ENCODE data around the gene PPP2R1B. TPM values are rescaled to one million over a fixed set of nuclear protein-coding genes. Genes with fewer than 3 reads are reported as not detected.
"Not testable (repeated sequence)": the region's sequence is repeated elsewhere in the genome, so short reads cannot be mapped to it uniquely, and the experiment has no call there.

PPP2R1B gene
- total and polyA plus RNA-seq, 4 donors: 33.2 to 316 (median 52.5) TPM

GRCh38 chr11:111718436-111718835, 47.8 kb downstream of the PPP2R1B start (continued):
- no peak for TF ChIP-seq ZBTB33 (IDR thresholded peaks at IDR 0.05)
- no peak for TF ChIP-seq EGR1 (IDR thresholded peaks at IDR 0.05; ENCODE audit: low read depth in 2 of 2)
- no peak for TF ChIP-seq REST (IDR thresholded peaks at IDR 0.05)
- no peak for TF ChIP-seq GABPA (IDR thresholded peaks at IDR 0.05 in 1 of 2, conservative IDR thresholded peaks at IDR 0.05 in 1 of 2)
- no peak for TF ChIP-seq NR2F2 (IDR thresholded peaks at IDR 0.05)
- no peak for TF ChIP-seq FOXA2 (IDR thresholded peaks at IDR 0.05)

- Histone ChIP-seq H3K36me3 (ENCODE audit: control insufficient read depth in 4 of 4, insufficient read depth in 3 of 4, low read depth in 1 of 4, low read length in 3 of 4) (peaks cover 10 to 52% (median 48%) of the 10 kb centered on the region in 4 donors), H3K4me1 (ENCODE audit: control insufficient read depth in 4 of 4, insufficient read depth in 4 of 4, low read length in 3 of 4) (peaks cover 1 to 36% (median 28%) of the 10 kb centered on the region in 4 donors)
- not testable (repeated sequence) for H3K9ac ChIP-seq (ENCODE audit: low read depth in 1 of 2, low read length in 2 of 2); H3K4me3 ChIP-seq (ENCODE audit: low read depth in 1 of 3, low read length in 3 of 3); DNase-seq (ENCODE audit: low spot score); H3K9me3 ChIP-seq (ENCODE audit: control insufficient read depth in 4 of 4, low read length in 3 of 4); H3K27me3 ChIP-seq (ENCODE audit: control insufficient read depth in 4 of 4, insufficient read depth in 4 of 4, low read length in 3 of 4); H3K27ac ChIP-seq (ENCODE audit: low read depth in 1 of 2, low read length in 2 of 2)
- WGBS: 97% methylated on average over 3 of the region's 3 CpGs
Measured at GRCh38 chr11:111717660-111718059, 48.5 kb downstream of the PPP2R1B start.

GRCh38 chr11:111715142-111715816, 50.9 kb downstream of the PPP2R1B start:
- no peaks in the 10 kb centered on the region for H3K27me3 ChIP-seq (ENCODE audit: control insufficient read depth in 4 of 4, insufficient read depth in 4 of 4, low read length in 3 of 4)
- H3K9me3 ChIP-seq (ENCODE audit: control insufficient read depth in 4 of 4, low read length in 3 of 4): no peaks in the 10 kb centered on the region
- H3K4me3 ChIP-seq (ENCODE audit: low read depth in 1 of 3, low read length in 3 of 3): no peak overlapping the region
- DNase-seq (ENCODE audit: low spot score): no peak
- H3K36me3 ChIP-seq (ENCODE audit: control insufficient read depth in 4 of 4, insufficient read depth in 3 of 4, low read depth in 1 of 4, low read length in 3 of 4): peaks cover 11 to 49% (median 45%) of the 10 kb centered on the region in 4 donors
- no peak overlapping the region for H3K27ac ChIP-seq (ENCODE audit: low read depth in 1 of 2, low read length in 2 of 2)
- peaks cover 1 to 12% (median 8%) of the 10 kb centered on the region in 4 donors for H3K4me1 ChIP-seq (ENCODE audit: control insufficient read depth in 4 of 4, insufficient read depth in 4 of 4, low read length in 3 of 4)
- 79% methylated on average over 5 of the region's 5 CpGs for WGBS
- H3K9ac ChIP-seq (ENCODE audit: low read depth in 1 of 2, low read length in 2 of 2): no peak overlapping the region
- no peak for TF ChIP-seq HNF4A (conservative IDR thresholded peaks at IDR 0.05)
- TF ChIP-seq CTCF (IDR thresholded peaks at IDR 0.05; ENCODE audit: low read depth, low read length, missing input control): no peak
- TF ChIP-seq NR2F2 (IDR thresholded peaks at IDR 0.05): no peak
- TF ChIP-seq SP1 (IDR thresholded peaks at IDR 0.05): no peak
- TF ChIP-seq REST (IDR thresholded peaks at IDR 0.05): no peak
- no peak for TF ChIP-seq EGR1 (IDR thresholded peaks at IDR 0.05; ENCODE audit: low read depth in 2 of 2)
- TF ChIP-seq JUND (IDR thresholded peaks at IDR 0.05): no peak
- no peak for TF ChIP-seq HNF4G (IDR thresholded peaks at IDR 0.05)
- no peak for TF ChIP-seq GABPA (IDR thresholded peaks at IDR 0.05 in 1 of 2, conservative IDR thresholded peaks at IDR 0.05 in 1 of 2)
- no peak for TF ChIP-seq RAD21 (IDR thresholded peaks at IDR 0.05)
- TF ChIP-seq ATF3 (IDR thresholded peaks at IDR 0.05): no peak
- TF ChIP-seq RXRA (IDR thresholded peaks at IDR 0.05): no peak
- no peak for TF ChIP-seq ZBTB33 (IDR thresholded peaks at IDR 0.05)
- TF ChIP-seq TAF1 (conservative IDR thresholded peaks at IDR 0.05): no peak
- no peak for TF ChIP-seq YY1 (IDR thresholded peaks at IDR 0.05)

All from liver (tissue), 9 donors.